Measurements from ENCODE around the gene WBP1L. TPM values are rescaled to one million over a fixed set of nuclear protein-coding genes. Genes with fewer than 3 reads are reported as not detected.

Gene WBP1L
- total RNA-seq, 1 donor from 2014 or later = 55.2 TPM

GRCh38 chr10:102779680-102780526 is 36.2 kb downstream of the WBP1L start:
- no peak for DNase-seq (ENCODE audit: low spot score)

- DNase-seq (ENCODE audit: low spot score) = no peak
Observed at GRCh38 chr10:102780527-102780808, 36.7 kb downstream of the WBP1L start.

DNA sequence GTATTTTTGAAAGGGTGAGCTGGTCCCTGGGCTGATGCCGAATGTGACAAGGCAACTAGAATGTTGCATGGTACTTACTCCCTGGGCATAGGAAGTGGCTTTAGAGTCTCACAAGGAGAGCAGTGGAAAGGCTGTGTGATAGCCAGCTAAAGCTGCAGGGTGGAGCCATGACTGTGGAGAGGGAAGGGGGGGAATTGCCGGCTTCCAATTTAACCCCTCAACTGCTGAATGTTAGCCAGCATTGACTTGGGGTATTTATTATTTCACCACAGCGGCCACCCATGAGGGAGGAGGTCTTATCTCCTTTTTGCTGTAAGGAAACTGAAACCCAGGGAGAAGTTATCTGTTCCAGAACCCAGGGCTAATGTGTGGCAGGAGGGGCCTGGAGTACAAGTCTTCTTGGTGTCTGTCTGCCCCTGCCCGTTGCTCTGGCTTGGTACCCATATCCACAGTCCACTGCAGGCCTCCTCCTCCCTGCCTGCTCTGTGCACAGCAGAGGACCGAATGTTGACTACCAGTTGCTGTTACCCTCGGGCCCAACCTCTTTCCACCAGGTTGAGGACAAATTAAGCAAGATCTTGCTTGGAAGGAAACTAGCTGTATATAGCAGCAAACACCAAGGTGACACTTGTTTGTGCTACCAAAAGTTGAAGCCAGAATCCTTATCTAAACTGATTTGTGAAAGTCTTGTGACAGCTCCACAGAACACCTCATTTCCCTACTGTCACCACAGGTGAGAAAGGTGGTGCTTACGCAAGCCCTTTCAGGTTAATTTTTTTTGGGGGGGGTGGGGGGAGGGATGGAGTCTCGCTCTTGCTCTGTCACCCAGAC is 37.6 kb downstream of the WBP1L start:
- DNase-seq (ENCODE audit: low spot score) = no peak

DNA sequence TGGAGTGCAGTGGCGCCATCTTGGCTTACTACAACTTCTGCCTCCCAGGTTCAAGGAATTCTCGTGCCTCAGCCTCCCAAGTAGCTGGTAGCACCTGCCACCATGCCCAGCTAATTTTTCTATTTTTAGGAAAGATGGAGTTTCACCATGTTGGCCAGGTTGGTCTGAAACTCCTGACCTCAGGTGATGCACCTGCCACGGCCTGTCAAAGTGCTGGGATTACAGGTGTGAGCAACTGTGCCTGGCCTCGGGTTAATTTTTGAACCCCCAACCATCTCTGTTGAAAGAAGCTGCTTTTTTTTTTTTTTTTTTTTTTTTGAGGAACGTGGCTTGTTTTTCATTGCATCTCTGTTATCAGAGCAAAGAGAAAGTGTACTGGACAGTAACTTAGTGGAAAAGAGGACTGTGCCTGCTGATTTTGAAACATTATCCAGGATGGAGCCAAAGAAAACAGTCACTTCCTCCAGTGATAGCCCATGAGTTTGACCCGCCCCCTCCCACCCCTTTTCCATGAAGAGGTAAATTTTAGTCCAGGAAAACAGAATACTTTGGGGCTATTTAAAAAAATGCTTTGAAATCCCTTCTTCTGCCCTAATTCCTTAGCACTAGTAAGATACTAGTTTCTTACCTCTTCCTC is 38.3 kb downstream of the WBP1L start:
- DNase-seq (ENCODE audit: low spot score) = no peak

DNA sequence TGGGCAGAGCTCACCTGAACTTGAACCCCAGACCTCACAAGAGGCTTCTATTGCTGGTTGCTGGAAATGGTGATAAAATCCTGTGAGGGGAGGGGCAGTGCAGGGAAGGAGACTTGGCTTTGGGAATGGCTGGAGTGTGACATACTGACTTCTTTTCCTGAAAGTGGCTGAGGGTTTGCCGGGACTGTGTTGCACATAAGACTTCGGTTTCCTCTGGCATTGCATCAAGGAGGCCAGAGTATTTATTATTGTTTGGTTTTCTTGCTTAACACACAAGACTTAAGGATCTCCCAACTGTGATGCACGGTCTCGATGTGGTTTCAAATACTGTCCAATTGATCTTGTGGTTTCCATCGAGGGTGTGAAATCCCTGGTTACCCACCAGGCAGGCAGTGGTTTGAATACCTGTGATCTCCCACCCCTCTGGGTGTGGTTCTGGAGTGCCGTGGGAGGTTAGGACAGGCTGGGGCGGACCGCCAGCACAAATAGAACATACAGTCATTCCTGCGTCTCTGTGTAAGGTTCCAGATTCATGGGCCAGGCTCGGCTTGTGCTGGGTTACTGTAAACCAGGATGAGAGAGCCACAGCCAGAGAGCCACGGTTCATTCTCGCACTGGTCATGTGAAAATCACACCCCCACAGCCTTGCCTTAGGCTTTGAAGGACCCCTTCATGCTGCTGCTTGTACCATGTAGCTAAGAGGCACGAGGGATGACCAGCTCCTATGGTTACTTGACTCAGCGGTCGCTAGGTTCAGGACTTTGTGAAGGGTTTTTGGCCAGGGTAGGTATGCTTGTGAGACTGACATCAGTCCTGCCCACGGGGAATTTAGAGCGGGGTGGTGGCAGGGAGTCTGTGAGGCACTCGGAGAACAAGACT is 39.2 kb downstream of the WBP1L start:
- DNase-seq (ENCODE audit: low spot score) = peak; percentile 77

DNA sequence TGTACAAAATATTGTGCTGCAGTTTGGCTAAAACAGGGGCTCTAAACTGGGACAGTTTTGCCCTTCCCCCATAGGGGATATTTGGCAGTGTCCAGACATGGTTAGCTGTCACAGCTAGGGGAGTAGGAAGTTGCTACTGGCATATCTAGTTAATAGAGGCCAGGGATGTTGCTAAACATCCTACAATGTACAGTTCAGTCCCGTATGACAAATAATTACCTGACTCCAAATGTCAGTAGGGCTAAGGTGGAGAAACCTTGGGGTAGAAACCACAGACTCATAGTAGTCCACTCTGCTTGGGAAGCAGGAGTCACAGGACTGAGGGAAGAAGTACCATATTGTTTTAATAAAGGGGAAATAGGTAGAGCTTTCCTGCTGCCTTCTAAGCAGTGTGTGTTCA is 39.8 kb downstream of the WBP1L start:
- DNase-seq (ENCODE audit: low spot score) = no peak

- no peak for DNase-seq (ENCODE audit: low spot score)
Observed at GRCh38 chr10:102785818-102786217, 42.1 kb downstream of the WBP1L start.

- no peak for DNase-seq (ENCODE audit: low spot score)
Observed at GRCh38 chr10:102791754-102792395, 48.1 kb downstream of the WBP1L start.

DNA sequence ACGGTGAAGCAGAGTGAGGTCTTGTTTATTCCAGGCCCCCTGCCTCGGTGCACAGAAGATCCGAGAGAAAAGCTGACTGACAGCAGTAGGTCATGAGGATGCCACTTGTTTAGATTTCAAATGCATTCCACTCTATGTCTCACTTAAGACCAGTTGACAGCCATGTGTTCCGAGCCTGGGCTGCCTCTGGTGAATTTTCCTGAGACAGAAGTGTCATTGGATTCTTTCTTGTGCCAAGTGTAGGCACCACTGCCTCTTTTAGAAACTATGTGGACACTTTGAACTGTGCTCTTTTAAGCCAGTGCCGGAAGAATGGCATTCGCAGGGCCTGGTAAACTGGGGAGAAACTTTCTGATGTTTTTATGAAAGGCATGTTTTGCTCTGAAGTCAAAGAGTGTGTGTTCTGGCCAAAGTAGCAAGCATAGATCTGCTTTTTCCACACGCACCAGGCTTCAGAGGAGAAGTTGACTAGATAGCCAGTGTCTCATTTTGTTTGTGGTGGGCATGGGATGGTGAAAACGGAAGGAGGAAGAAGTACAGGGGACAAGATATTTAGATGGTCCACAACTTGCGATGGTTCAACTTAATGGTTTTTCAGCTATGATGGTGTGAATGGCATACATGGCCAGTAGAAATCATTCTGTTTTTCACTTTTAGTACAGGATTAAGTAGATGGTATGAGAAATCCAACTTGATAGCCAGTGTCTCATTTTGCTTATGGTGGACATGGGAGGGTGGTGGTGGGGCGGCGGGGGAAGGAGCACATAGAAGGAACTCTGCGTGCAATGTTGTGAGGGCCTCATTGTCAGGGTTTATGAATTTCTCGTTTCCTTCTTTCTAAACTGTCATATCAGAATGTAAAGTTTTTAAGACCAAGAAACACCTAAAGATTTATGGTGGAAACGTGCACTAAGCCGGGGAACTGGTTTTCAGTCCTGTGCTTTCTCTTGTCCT is 52.0 kb downstream of the WBP1L start:
- no peak for DNase-seq (ENCODE audit: low spot score)

- peak; percentile 77 for DNase-seq (ENCODE audit: low spot score)
Observed at GRCh38 chr10:102796407-102797176, 52.8 kb downstream of the WBP1L start.

- no peak for DNase-seq (ENCODE audit: low spot score)
Observed at GRCh38 chr10:102799691-102800471, 56.1 kb downstream of the WBP1L start.

GRCh38 chr10:102800611-102801335 is 57.0 kb downstream of the WBP1L start:
- DNase-seq (ENCODE audit: low spot score) = no peak

DNA sequence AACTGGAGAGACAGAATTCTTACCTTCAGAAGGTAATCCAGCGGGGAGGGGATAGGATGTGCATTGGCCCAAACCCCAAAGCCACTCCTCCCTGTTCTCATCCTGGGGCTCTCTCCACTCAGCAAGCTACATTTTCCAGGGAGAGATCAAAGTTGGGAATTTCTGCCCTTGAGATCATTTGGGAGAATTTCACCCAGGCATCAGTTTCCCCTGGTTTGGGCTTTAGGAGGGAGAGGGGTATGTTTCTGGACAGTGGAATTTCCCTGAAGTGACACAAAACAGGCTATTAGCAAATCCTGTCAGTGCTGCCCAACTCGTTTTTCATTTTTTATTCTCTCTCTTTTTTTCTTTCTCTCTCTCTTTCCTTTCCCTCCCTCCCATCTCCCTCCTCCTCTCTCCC is 57.7 kb downstream of the WBP1L start:
- DNase-seq (ENCODE audit: low spot score) = no peak

DNA sequence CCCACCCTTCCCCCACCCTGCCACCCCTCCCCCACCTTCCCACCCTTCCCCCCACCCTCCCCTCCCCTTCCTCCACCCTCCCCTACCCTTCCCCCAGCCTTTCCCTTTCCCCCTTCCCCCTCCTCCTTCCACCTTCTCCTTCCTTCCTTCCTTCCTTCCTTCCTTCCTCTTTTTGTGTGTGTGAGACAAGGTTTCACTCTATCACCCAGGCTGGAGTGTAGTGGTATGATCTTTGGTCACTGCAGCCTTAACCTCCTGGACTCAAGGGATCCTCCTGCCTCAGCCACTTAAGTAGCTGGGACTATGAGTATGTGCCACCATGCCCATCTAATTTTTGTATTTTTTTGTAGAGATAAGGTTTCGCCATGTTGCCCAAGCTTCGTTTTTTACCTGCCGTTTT is 58.2 kb downstream of the WBP1L start:
- no peak for DNase-seq (ENCODE audit: low spot score)

DNA sequence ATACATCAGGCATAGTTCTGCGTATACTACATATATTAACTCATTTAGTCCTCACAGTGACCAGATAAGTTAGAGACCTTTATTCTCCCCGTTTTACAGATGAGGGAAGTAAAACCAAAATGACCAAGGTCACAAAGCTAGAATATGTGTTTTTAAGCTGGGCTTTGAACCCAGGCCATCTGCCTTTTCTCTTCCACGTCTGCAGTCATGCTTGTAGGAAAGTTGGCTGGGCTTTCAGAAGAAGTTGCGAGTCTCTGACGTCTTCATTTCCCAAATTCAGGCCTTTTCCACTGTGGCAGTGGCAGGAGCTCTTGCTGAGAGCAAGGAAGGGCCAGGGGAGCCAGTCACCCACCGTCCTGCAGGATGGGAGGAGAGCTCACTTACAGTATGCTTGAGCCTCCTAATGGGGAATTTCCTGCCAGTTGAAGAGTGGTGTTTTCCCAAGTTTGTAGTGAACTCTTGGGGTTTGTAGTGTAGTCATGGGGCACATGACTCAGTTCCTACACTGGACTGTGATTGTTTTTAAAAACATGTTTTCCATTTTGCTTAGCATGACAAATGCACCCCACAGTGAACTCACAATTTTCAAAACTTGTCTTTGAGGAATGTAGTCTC is 59.3 kb downstream of the WBP1L start:
- no peak for DNase-seq (ENCODE audit: low spot score)

GRCh38 chr10:102804382-102805055 is 60.8 kb downstream of the WBP1L start:
- no peak for DNase-seq (ENCODE audit: low spot score)

GRCh38 chr10:102808380-102808779 is 64.6 kb downstream of the WBP1L start:
- DNase-seq (ENCODE audit: low spot score) = no peak

Measured in ureter (tissue), 1 donor.